ENCODE measurements around the gene ZC3H6.
"Not testable (repeated sequence)": the region's sequence is repeated elsewhere in the genome, so short reads cannot be mapped to it uniquely, and the experiment has no call there.

DNA sequence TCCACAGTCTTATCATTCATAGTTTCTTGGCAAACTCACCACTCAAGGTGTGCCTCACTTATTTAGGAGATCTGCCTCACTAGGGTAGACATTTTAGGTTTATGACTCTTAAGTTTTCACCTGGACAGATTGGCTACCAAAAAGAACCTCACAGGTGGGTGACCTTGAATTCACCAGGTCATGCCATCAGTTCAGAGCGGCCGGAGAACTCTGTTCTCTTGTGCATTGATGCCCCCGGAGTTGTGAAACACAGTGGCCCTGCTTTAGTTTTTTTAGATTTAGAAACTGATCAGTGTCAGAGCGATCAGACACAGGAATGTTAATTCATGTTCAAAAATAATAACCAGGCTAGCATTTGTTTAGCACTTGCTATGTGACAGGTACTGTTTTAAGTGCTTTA is 6.7 kb downstream of the ZC3H6 start:
- TF ChIP-seq, protein P1, sequence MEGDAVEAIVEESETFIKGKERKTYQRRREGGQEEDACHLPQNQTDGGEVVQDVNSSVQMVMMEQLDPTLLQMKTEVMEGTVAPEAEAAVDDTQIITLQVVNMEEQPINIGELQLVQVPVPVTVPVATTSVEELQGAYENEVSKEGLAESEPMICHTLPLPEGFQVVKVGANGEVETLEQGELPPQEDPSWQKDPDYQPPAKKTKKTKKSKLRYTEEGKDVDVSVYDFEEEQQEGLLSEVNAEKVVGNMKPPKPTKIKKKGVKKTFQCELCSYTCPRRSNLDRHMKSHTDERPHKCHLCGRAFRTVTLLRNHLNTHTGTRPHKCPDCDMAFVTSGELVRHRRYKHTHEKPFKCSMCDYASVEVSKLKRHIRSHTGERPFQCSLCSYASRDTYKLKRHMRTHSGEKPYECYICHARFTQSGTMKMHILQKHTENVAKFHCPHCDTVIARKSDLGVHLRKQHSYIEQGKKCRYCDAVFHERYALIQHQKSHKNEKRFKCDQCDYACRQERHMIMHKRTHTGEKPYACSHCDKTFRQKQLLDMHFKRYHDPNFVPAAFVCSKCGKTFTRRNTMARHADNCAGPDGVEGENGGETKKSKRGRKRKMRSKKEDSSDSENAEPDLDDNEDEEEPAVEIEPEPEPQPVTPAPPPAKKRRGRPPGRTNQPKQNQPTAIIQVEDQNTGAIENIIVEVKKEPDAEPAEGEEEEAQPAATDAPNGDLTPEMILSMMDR (IDR thresholded peaks at IDR 0.05) = not testable (repeated sequence)
- TF ChIP-seq TCF7 (CRISPR knock-in tag; IDR thresholded peaks at IDR 0.05; ENCODE audit: low read depth); ZNF121 (CRISPR knock-in tag; IDR thresholded peaks at IDR 0.05); NFATC4 (CRISPR knock-in tag; IDR thresholded peaks at IDR 0.05); SP1 (CRISPR knock-in tag; conservative IDR thresholded peaks at IDR 0.05); MXD4 (CRISPR knock-in tag; IDR thresholded peaks at IDR 0.05; ENCODE audit: borderline replicate concordance): not testable (repeated sequence)

Measured in WTC11 (cell line).